Endothelial cell of umbilical vein (primary cell): ENCODE measurements around the gene ZNF285.

ENCODE experiments used
- CTCF ChIP-seq, 2 donors: IDR thresholded peaks; 1 replicate in 1 of 2; 2 replicates in 1 of 2; pipeline ENCODE4 v1.5.1; 2011; ENCODE audit warnings: low read length in 2 of 2, mild to moderate bottlenecking in 2 of 2, moderate library complexity in 2 of 2, control low read depth in 1 of 2, inconsistent platforms in 1 of 2, low read depth in 1 of 2; ENCODE audit not compliant: insufficient read depth in 1 of 2; ENCODE audit errors: extremely low read depth in 1 of 2
- MAX ChIP-seq: IDR thresholded peaks from 2 replicates; pipeline ENCODE4 v1.6.1; 2011; ENCODE audit not compliant: insufficient read depth, insufficient read length
- POLR2A ChIP-seq: IDR thresholded peaks from 2 replicates; pipeline ENCODE4 v1.6.1; 2012; ENCODE audit warnings: low read depth, mild to moderate bottlenecking, control low read depth, low read length

- TF ChIP-seq CTCF (IDR thresholded peaks at IDR 0.05; ENCODE audit: extremely low read depth in 1 of 2, insufficient read depth in 1 of 2, low read depth in 1 of 2, low read length in 2 of 2), result no peak
- no peak for TF ChIP-seq POLR2A
- no peak for TF ChIP-seq MAX
Measured at GRCh38 chr19:44435441-44435840, 34.0 kb upstream of the ZNF285 start.
